ENCODE results near the gene HID1.
"Not testable (repeated sequence)": the region's sequence is repeated elsewhere in the genome, so short reads cannot be mapped to it uniquely, and the experiment has no call there.

The HID1 gene

GRCh38 chr17:74924250-74924948, 48.2 kb downstream of the HID1 start, which contains the start of gene OTOP2:
Gene OTOP2 (plus strand): TSS chr17:74924273. CDS start chr17:74924633, 360 bp downstream.
- DNase-seq (ENCODE audit: insufficient read length, low spot score) (no peak), FAIRE-seq (no peak)

- no peak for FAIRE-seq
Measured at GRCh38 chr17:74923538-74924249, 48.9 kb downstream of the HID1 start.

GRCh38 chr17:74922694-74923537, 49.6 kb downstream of the HID1 start, which contains the start of gene USH1G:
Gene USH1G (minus strand): TSS chr17:74923255. CDS start chr17:74923073, 182 bp downstream.
- FAIRE-seq (no peak), DNase-seq (ENCODE audit: insufficient read length, low spot score) (peak; percentile 45)

More at GRCh38 chr17:74923538-74924249, 48.9 kb downstream of the HID1 start:
- peak; percentile 90 for DNase-seq (ENCODE audit: insufficient read length, low spot score)

GRCh38 chr17:74922172-74922571, 50.4 kb downstream of the HID1 start:
- FAIRE-seq: no peak
- DNase-seq (ENCODE audit: insufficient read length, low spot score): no peak

- FAIRE-seq (no peak), DNase-seq (ENCODE audit: insufficient read length, low spot score) (no peak)
Measured at GRCh38 chr17:74921769-74922168, 50.8 kb downstream of the HID1 start.

- no peak for DNase-seq (ENCODE audit: insufficient read length, low spot score)
- FAIRE-seq: no peak
Measured at GRCh38 chr17:74921026-74921681, 51.4 kb downstream of the HID1 start.

GRCh38 chr17:74920642-74921025, 51.9 kb downstream of the HID1 start:
- no peak for DNase-seq (ENCODE audit: insufficient read length, low spot score)

GRCh38 chr17:74920306-74920620, 52.3 kb downstream of the HID1 start:
- FAIRE-seq: no peak
- no peak for DNase-seq (ENCODE audit: insufficient read length, low spot score)

More at GRCh38 chr17:74920642-74921025, 51.9 kb downstream of the HID1 start:
- no peak for FAIRE-seq

GRCh38 chr17:74919440-74920305, 52.9 kb downstream of the HID1 start:
- no peak for DNase-seq (ENCODE audit: insufficient read length, low spot score)
- no peak for FAIRE-seq

- no peak for FAIRE-seq
- DNase-seq (ENCODE audit: insufficient read length, low spot score): no peak
Measured at GRCh38 chr17:74918906-74919305, 53.7 kb downstream of the HID1 start.

- FAIRE-seq: no peak
- no peak for DNase-seq (ENCODE audit: insufficient read length, low spot score)
Measured at GRCh38 chr17:74917430-74917829, 55.1 kb downstream of the HID1 start.

GRCh38 chr17:74916851-74917199, 55.7 kb downstream of the HID1 start:
- FAIRE-seq (no peak), DNase-seq (ENCODE audit: insufficient read length, low spot score) (no peak)

- FAIRE-seq (no peak), DNase-seq (ENCODE audit: insufficient read length, low spot score) (no peak)
Measured at GRCh38 chr17:74916136-74916850, 56.3 kb downstream of the HID1 start.

GRCh38 chr17:74911423-74911822, 61.1 kb downstream of the HID1 start:
- not testable (repeated sequence) for DNase-seq (ENCODE audit: insufficient read length, low spot score); FAIRE-seq

GRCh38 chr17:74909097-74909496, 63.5 kb downstream of the HID1 start:
- not testable (repeated sequence) for FAIRE-seq

GRCh38 chr17:74907012-74907411, 65.5 kb downstream of the HID1 start:
- DNase-seq (ENCODE audit: insufficient read length, low spot score) (no peak), FAIRE-seq (no peak)

More at GRCh38 chr17:74909097-74909496, 63.5 kb downstream of the HID1 start:
- not testable (repeated sequence) for DNase-seq (ENCODE audit: insufficient read length, low spot score)

- FAIRE-seq; DNase-seq (ENCODE audit: insufficient read length, low spot score): not testable (repeated sequence)
Measured at GRCh38 chr17:74906214-74906793, 66.3 kb downstream of the HID1 start.

- DNase-seq (ENCODE audit: insufficient read length, low spot score) (no peak), FAIRE-seq (no peak)
Measured at GRCh38 chr17:74904687-74905409, 67.7 kb downstream of the HID1 start.
